Measurements from ENCODE around the gene LZTS3.

DNA sequence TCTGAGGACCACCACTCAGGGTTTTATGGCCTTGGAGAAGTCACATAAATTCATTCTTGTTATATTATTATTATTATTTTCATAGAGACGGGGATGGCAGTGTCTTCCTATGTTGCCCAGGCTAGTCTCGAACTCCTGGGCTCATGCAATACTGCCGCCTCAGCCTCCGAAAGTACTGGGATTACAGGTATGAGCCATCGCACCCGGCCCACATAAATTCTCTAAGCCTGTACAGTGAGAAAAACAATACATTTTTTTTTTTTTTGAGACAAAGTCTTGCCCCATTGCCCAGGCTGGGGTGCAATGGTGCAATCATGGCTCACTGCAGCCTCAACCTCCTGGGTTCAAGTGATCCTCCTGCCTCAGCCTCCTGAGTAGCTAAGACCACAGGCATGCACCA is 12.9 kb downstream of the LZTS3 start:
- TF ChIP-seq EZH2phosphoT487 (IDR thresholded peaks at IDR 0.05; ENCODE audit: insufficient read depth, low read depth): no peak
- no peak for TF ChIP-seq EZH2 (IDR thresholded peaks at IDR 0.05; ENCODE audit: insufficient read depth, poor library complexity, severe bottlenecking)

Measured in GM23248 (cell line).